HepG2 (cell line): ENCODE measurements around the gene CD300LG.

Experiments
- CEBPZ ChIP-seq: IDR thresholded peaks from 2 replicates; pipeline ENCODE4 v1.6.1; 2012; ENCODE audit warnings: low read length, improper control_type of control experiment
- CHD2 ChIP-seq: IDR thresholded peaks from 2 replicates; pipeline ENCODE4 v1.6.1; 2011; ENCODE audit warnings: low read depth, low read length, improper control_type of control experiment
- ESRRA ChIP-seq: sonication (generic); formaldehyde crosslinking; IDR thresholded peaks from 2 replicates; pipeline ENCODE4 v1.5.1; 2020; ENCODE audit warnings: mild to moderate bottlenecking, low read depth, missing genetic modification reagents
- HNRNPH1 ChIP-seq: fragments of 200-400 bp; formaldehyde crosslinking; optimal IDR thresholded peaks from 2 replicates; pipeline ENCODE3; 2017; ENCODE audit warnings: mild to moderate bottlenecking, low read depth, low read length
- MXD1 ChIP-seq: sonication (generic); formaldehyde crosslinking; IDR thresholded peaks from 2 replicates; pipeline ENCODE4 v1.4.0; 2020; ENCODE audit warnings: mild to moderate bottlenecking, missing genetic modification reagents
- TP53 ChIP-seq: sonication (generic); formaldehyde crosslinking; conservative IDR thresholded peaks from 2 replicates; pipeline ENCODE4 v1.4.0; 2020; ENCODE audit warnings: missing genetic modification reagents
- ZBTB26 ChIP-seq: IDR thresholded peaks from 2 replicates; pipeline ENCODE4 v1.6.1; 2016; ENCODE audit warnings: missing compliant biosample characterization, missing genetic modification reagents, borderline replicate concordance
- ZNF274 ChIP-seq: sonication (generic); formaldehyde crosslinking; IDR thresholded peaks from 2 replicates; pipeline ENCODE4 v1.5.1; 2020; ENCODE audit warnings: mild to moderate bottlenecking, missing genetic modification reagents
- ZNF280B ChIP-seq: sonication (generic); formaldehyde crosslinking; IDR thresholded peaks from 2 replicates; pipeline ENCODE4 v1.5.0; 2020; ENCODE audit warnings: missing genetic modification reagents, mild to moderate bottlenecking, borderline replicate concordance
- ZSCAN30 ChIP-seq: sonication (generic); formaldehyde crosslinking; IDR thresholded peaks from 2 replicates; pipeline ENCODE4 v1.5.0; 2020; ENCODE audit warnings: mild to moderate bottlenecking, missing genetic modification reagents

GRCh38 chr17:43857141-43857540 lies 10.2 kb downstream of the CD300LG start:
- TF ChIP-seq ESRRA (no peak), ZBTB26 (CRISPR knock-in tag) (no peak), ZNF280B (no peak), ZNF274 (CRISPR knock-in tag) (no peak), TP53 (no peak), ZSCAN30 (no peak), MXD1 (CRISPR knock-in tag) (no peak), CEBPZ (no peak), HNRNPH1 (no peak), CHD2 (no peak)
